Left forelimb (tissue), 1 donor: Measurements from ENCODE around the gene FOXK2.
"Not testable (repeated sequence)": the region's sequence is repeated elsewhere in the genome, so short reads cannot be mapped to it uniquely, and the experiment has no call there.

ENCODE experiments used
- DNase-seq: peaks from one replicate; pipeline ENCODE4 v3.0.0-alpha.2; 2018; ENCODE audit warnings: low spot score

Gene FOXK2

DNA sequence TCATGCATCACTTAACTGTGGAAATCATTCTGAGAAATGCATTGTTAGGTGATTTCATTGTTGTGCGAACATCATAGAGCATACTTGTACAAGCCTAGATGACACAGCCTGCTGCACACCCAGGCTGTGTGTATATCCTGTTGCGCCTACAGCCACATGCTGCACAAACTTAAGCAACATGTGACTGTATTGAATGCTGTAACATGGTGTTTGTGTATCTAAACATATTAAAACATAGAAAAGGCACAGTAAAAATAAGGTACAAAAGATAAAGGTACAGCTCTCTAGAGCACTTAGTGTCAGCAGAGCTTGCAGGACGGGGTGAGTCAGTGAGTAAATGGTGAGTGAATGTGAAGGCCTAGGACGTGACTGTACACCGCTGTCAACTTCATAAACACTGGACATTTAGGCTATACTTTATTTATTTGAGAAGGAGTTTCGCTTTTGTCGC lies 11.9 kb downstream of the FOXK2 start:
- no peak for DNase-seq

- DNase-seq: no peak
These were observed 14.9 kb downstream of the FOXK2 start for GRCh38 chr17:82534401-82534812.

GRCh38 chr17:82536512-82537201 lies 17.1 kb downstream of the FOXK2 start:
- no peak for DNase-seq

DNA sequence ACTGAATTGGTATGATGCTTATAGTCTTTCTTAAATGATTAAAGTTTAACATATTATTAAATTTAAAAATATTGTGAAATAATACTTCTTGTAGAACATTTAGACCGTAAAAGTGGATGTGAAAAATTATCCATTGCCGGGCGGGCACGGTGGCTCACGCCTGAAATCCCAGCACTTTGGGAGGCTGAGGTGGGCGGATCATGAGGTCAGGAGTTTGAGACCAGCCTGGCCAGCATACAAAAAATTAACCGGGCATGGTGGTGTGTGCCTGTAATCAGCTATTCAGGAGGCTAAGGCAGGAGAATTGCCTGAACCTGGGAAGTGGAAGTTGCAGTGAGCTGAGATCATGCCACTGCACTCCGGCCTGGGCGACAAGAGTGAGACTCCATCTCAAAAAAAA lies 17.7 kb downstream of the FOXK2 start:
- not testable (repeated sequence) for DNase-seq

GRCh38 chr17:82539076-82539475 lies 19.5 kb downstream of the FOXK2 start:
- DNase-seq: not testable (repeated sequence)

DNA sequence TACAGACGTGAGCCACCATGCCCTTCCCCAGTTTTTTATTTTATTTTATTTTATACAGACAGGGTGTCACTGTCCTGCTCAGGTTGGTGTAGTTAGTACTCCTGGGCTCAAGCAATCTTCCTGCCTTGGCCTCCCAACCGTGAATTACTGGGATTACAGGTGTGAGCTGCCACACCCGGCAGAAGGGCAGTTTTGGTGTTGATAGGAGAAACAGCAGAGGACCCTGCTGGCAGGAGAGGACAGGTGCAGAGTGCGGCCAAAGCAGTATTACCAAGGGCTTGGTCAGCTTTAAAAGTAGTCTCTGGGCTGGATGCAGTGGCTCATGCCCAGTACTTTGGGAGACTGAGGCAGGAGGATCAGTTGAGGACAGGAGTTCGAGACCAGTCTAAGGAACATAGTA lies 22.9 kb downstream of the FOXK2 start:
- no peak for DNase-seq

DNA sequence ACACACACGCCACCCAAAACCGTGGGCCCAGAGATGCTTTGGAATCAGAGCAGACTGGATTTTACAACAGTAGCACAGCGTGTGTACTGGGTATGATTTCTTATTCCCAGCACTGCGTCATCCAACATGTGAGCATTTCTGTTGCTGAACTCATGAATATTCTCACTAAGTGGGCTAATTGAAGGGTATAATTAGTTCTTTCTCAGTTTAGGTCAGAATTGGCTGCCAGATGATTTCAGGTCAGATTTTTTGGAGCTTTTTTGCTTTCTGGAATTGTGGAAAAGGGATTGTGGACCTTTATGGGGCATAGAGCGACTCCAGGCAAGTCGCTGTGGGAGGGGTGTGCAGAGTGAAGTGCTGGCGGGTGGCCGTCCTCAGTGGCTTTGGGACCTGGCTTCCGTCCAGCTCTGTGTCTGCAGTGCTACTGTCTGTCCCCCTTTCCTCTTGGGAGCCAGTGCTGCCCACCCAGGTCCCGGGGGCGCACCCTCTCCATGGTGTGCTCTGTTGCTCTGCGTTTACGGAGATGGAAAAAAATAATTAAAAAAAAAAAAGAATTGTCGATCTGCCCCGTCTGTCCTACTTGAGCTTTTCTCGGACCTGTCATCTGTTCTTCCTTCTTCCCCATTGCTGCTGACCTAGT lies 25.0 kb downstream of the FOXK2 start:
- DNase-seq: no peak

DNA sequence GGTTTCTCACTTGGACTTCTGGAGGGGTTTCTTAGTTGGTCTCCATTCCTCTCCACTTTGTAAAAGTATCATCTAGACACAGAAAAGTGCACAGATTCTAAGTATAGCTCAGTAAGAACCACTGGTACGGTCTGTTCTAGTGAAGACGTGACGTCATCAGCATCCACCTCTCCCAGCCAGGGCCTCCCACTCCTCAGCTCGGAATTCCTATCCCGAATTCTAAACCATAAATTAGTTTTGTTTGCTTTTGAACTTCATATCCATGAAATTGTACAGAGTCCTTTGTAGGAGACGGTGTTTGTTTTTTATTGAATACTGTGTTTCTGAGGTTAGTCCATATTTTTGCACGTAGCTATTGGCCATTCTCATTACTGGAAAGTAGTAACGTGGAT lies 25.5 kb downstream of the FOXK2 start:
- DNase-seq: no peak

DNA sequence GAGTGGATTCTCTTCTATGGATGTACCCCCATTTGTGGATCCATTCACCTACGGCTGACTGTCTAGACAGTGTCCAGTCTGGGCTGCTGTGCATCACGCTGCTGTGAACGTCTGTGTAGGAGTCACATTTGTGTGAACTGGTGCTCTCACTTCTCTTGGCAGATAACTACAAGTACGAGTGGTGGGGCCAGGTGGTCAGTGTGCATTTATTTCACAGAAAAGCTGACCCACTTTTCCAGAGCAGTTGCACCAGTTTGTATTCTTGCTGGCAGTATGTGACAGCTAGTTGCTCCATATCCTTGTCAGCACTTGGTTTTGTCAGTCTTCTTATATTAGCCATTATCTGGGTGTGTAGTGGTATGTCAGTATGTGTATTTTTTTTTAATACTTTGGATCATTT lies 28.4 kb downstream of the FOXK2 start:
- DNase-seq: no peak

- DNase-seq: no peak
These were observed 29.3 kb downstream of the FOXK2 start for GRCh38 chr17:82548681-82549303.

DNA sequence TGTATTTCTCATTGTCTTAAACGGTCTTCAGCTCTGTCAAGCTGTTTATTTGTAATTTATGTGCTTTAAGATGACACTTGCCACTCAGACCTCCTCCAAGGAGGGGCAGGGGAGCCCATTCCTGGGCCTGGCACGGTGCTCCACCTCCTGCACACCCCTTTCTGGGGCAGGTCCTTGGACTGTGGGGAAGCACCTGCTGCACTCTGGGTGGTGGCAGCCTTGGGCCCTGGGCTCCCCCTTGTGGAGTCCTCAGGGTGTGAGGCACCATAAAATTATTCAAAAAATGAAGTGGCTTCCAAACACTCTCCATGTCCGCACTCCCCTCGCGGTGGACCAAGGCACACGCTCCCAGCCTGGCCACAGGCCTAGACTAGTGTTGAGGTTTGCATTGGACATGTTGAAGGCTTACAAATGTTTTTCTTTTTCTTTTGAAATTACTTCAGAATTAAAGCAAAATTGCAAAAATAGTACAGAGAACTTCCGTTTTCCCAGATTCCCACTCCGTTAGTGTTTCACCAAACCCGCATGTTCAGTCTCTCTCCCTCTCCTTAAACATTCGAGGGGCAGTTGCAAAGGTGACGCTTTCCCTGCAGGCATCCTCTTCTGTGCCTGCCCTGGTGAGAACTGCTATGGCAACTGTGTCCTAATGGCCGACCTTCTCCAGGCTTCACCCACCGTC lies 32.4 kb downstream of the FOXK2 start:
- DNase-seq: no peak

DNA sequence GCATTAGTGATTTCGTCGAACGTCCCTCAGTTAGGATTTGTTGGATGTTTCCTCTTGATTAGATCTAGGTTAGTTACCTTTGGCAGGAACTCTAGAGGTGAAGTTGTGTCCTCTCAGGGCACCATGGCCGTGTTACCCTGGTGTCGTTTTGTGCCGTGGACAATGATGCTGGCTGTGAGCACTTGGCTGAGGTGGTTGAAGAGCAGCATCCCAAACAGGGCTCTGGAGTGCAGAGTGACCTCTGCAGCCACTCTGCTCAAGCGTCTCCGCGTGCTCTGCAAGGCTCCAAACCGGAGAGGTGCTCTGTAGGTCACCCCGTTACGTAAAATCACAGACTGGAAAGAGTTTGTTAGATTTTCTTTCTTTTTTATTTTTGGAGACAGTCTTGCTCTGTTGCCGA lies 33.0 kb downstream of the FOXK2 start:
- no peak for DNase-seq

DNA sequence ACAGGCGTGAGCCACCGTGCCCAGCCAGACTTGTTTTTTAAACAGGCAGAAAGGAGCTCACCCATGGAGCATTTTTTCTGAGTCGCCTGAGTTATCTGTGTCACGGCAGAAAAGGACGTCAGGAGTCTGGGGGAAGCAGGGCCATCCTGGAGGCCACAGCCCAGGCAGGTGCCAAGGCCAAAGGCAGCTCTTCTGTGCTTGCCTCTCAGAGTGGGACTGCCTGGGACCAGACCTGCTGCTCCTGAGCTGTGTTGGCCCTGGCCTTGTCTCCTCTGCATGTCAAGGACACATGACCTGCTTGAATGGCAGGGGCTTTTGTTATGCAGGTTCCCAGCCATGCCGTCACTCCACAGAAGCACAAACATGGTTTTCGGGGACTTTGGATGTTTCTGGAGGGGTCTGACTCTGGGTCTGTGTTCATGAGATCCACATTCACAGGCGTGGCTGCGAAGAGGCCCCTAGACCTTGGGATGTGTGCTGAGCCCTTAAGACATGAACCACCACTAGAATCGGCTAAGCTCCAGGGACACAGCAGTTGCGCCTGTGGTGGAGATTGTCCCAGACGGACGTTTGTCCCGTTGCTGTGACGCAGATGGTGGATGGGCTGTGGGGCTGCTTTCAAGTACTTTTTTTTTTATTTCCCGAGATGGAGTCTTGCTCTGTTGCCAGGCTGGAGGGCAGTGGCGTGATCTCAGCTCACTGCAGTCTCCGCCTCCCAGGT lies 33.8 kb downstream of the FOXK2 start:
- DNase-seq: no peak

DNA sequence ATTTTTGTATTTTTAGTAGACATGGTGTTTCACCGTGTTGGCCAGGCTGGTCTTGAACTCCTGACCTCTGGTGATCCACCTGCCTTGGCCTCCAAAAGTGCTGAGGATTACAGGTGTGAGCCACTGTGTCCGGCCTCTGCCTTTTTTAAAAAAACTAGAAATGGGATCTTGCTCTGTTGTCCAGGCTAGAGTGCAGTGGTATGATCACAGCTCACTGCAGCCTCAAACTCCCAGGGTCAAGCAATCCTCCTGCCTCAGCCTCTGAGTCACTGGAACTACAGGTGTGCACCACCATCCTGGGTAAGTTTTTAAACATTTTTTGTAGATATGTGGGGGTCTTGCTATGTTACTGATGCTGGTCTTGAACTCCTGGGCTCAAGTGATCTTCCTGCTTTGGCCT lies 38.0 kb downstream of the FOXK2 start:
- DNase-seq: not testable (repeated sequence)

- no peak for DNase-seq
These were observed 40.2 kb downstream of the FOXK2 start for GRCh38 chr17:82559566-82560251.

GRCh38 chr17:82560252-82560642 lies 40.7 kb downstream of the FOXK2 start:
- DNase-seq: no peak

DNA sequence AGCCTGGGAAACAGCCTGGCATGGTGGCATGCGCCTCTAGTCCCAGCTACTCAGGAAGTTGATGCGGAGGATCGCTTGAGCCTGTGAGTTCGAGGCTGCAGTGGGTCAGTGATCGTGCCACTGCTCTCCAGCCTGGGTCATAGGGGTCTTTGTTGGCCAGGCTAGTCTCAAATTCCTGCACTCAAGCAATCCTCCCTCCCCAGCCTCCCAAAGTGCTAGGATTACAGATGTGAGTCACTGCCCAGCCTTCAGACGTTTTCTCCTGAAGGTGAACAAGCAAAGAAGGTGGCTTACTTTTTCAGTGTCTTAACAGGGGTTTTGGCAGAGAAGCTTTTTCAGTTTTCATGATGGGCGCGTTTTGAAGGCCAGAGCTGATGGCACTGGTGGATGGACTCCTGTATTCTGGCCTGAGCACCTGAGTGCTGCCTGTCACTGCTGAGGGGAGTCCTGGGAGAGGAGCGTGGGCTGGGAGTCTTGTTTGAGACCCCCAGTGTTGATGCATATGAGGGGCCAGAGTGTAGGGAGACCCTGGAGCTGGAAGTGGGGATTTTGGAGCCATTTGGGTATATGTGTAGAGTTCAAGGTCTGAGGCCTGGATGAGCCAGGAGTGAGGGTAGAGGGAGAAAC lies 41.4 kb downstream of the FOXK2 start:
- DNase-seq: no peak

- DNase-seq: no peak
These were observed 42.0 kb downstream of the FOXK2 start for GRCh38 chr17:82561429-82562035.

DNA sequence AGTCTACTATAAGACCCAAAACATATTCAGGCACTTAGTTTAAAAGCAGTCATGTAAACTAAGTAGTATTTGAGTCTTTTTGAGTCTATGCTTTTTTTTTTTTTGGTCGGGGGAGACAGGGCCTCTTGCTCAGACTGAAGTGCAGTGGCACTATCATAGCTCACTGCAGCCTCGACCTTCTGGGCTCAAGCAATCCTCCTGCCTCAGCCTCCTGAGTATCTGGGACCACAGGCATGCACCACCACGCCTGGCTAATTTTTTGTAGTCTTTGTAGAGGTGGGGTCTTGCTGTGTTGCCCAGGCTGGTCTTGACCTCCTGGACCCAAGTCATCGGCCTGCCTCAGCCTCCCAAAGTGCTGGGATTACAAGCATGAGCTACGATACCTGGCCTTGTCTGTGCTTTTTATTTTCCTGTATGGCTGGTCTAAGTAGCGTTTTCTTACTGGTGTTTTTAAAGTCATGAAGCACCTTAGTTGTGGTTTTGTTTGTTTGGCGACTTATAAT lies 43.2 kb downstream of the FOXK2 start:
- DNase-seq: not testable (repeated sequence)

DNA sequence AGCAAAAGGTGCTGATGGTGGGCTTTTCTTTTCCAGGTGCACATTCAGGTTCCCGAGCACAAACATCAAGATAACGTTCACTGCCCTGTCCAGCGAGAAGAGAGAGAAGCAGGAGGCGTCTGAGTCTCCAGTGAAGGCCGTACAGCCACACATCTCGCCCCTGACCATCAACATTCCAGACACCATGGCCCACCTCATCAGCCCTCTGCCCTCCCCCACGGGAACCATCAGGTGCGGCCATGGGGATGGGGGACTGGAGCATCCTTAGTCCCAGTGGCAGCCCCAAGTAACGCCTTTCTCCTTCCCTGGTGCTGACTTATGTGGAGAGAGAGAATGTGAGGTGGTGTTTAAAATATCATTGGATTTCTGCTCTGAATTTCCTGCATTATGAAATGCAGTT lies 43.8 kb downstream of the FOXK2 start:
- no peak for DNase-seq
